AG09319 (cell line): ENCODE results near the gene FREM2.

ENCODE experiments used
- DNase-seq: peaks from one replicate; pipeline ENCODE4 v3.0.0-alpha.2; 2010; ENCODE audit warnings: low read depth; ENCODE audit errors: extremely low read depth
- CTCF ChIP-seq: IDR thresholded peaks from 2 replicates; pipeline ENCODE4 v1.5.1; 2011; ENCODE audit warnings: low read depth, mild to moderate bottlenecking, inconsistent platforms, low read length, moderate library complexity

FREM2 gene

GRCh38 chr13:38658906-38659305 lies 28.0 kb upstream of the FREM2 start:
- no peak for TF ChIP-seq CTCF
- DNase-seq, result no peak

GRCh38 chr13:38661010-38661675 lies 25.7 kb upstream of the FREM2 start:
- no peak for TF ChIP-seq CTCF
- DNase-seq, result no peak

- TF ChIP-seq CTCF, result no peak
- no peak for DNase-seq
Measured at GRCh38 chr13:38662362-38662761, 24.5 kb upstream of the FREM2 start.

- DNase-seq, result no peak
- no peak for TF ChIP-seq CTCF
Measured at GRCh38 chr13:38664906-38665305, 22.0 kb upstream of the FREM2 start.

- TF ChIP-seq CTCF, result no peak
- DNase-seq, result no peak
Measured at GRCh38 chr13:38667526-38668109, 19.3 kb upstream of the FREM2 start.

- no peak for TF ChIP-seq CTCF
Measured at GRCh38 chr13:38669234-38669964, 17.5 kb upstream of the FREM2 start.

GRCh38 chr13:38670627-38671026 lies 16.2 kb upstream of the FREM2 start:
- no peak for DNase-seq

More at GRCh38 chr13:38669234-38669964, 17.5 kb upstream of the FREM2 start:
- no peak for DNase-seq

More at GRCh38 chr13:38670627-38671026, 16.2 kb upstream of the FREM2 start:
- TF ChIP-seq CTCF, result no peak
